GM18505 (cell line): ENCODE measurements around the gene ASCL2.
A peak's percentile ranks its signal among the peaks of the same experiment; 100 is the strongest.

Source experiments
- ATAC-seq: cut with Tn5 transposase; IDR thresholded peaks from one replicate; pipeline ENCODE4 v1.9.1; 2021; ENCODE audit not compliant: unreplicated experiment
- POLR2A ChIP-seq: IDR thresholded peaks from 4 replicates; pipeline ENCODE4 v1.6.1; 2011; ENCODE audit warnings: borderline replicate concordance; ENCODE audit not compliant: insufficient read depth, insufficient read length; ENCODE audit errors: extremely low read depth

The ASCL2 gene

GRCh38 chr11:2305140-2305778, 34.9 kb upstream of the ASCL2 start:
- no peak for ATAC-seq
- no peak for TF ChIP-seq POLR2A

- no peak for TF ChIP-seq POLR2A
- no peak for ATAC-seq
Observed at GRCh38 chr11:2304506-2305139, 34.2 kb upstream of the ASCL2 start.

- TF ChIP-seq POLR2A: no peak
- ATAC-seq: no peak
Observed at GRCh38 chr11:2303627-2304505, 33.5 kb upstream of the ASCL2 start.

- no peak for ATAC-seq
- TF ChIP-seq POLR2A: no peak
Observed at GRCh38 chr11:2302896-2303626, 32.7 kb upstream of the ASCL2 start.

- TF ChIP-seq POLR2A: no peak
- ATAC-seq: no peak
Observed at GRCh38 chr11:2302306-2302895, 32.0 kb upstream of the ASCL2 start.

- TF ChIP-seq POLR2A: peak; percentile 20
- no peak for ATAC-seq
Observed at GRCh38 chr11:2301631-2302305, 31.4 kb upstream of the ASCL2 start, which contains the start of the genes C11orf21 and TSPAN32. C11orf21 (minus strand) TSS chr11:2301918; CDS start chr11:2301808, 110 bp downstream. TSPAN32 (plus strand) TSS chr11:2302013; CDS start chr11:2302150, 137 bp downstream.

- ATAC-seq: no peak
- no peak for TF ChIP-seq POLR2A
Observed at GRCh38 chr11:2300936-2301630, 30.7 kb upstream of the ASCL2 start.

GRCh38 chr11:2300290-2300935, 30.0 kb upstream of the ASCL2 start:
- no peak for TF ChIP-seq POLR2A
- no peak for ATAC-seq

- ATAC-seq: no peak
- TF ChIP-seq POLR2A: no peak
Observed at GRCh38 chr11:2299773-2300172, 29.4 kb upstream of the ASCL2 start.

- ATAC-seq: no peak
Observed at GRCh38 chr11:2298795-2299761, 28.7 kb upstream of the ASCL2 start.

More at GRCh38 chr11:2298795-2299761, 28.7 kb upstream of the ASCL2 start:
- TF ChIP-seq POLR2A: no peak
